Ectodermal cell (in vitro differentiated cells): ENCODE measurements around the gene MLEC.

ENCODE experiments used
- H3K27ac ChIP-seq: 2 replicates; pipeline ENCODE4 v1.7.0; 2013; ENCODE audit warnings: mild to moderate bottlenecking, low read depth, low read length; ENCODE audit not compliant: insufficient read depth, poor library complexity, severe bottlenecking
- H3K27me3 ChIP-seq: 2 replicates; pipeline ENCODE4 v1.7.0; 2013; ENCODE audit warnings: mild to moderate bottlenecking, low read length; ENCODE audit not compliant: insufficient read depth, control insufficient read depth, poor library complexity, severe bottlenecking
- H3K36me3 ChIP-seq: one replicate; pipeline ENCODE4 v1.7.0; 2013; ENCODE audit warnings: low read length; ENCODE audit not compliant: control insufficient read depth, insufficient read depth
- H3K4me1 ChIP-seq: one replicate; pipeline ENCODE4 v1.7.0; 2013; ENCODE audit warnings: low read length; ENCODE audit not compliant: control insufficient read depth, insufficient read depth
- H3K4me3 ChIP-seq: 2 replicates; pipeline ENCODE4 v1.7.0; 2013; ENCODE audit warnings: low read depth, low read length, control low read depth; ENCODE audit not compliant: insufficient read depth
- H3K9me3 ChIP-seq: 2 replicates; pipeline ENCODE4 v1.7.0; 2013; ENCODE audit warnings: mild to moderate bottlenecking, low read length, moderate library complexity; ENCODE audit not compliant: control insufficient read depth
- WGBS, 2 experiments: methylation state at CpG; one replicate each; pipeline ENCODE4 v1.1.7; 2013; ENCODE audit warnings: missing lambda C conversion rate in 2 of 2; 5-methylcytosine and 5-hydroxymethylcytosine counted together

MLEC gene

DNA sequence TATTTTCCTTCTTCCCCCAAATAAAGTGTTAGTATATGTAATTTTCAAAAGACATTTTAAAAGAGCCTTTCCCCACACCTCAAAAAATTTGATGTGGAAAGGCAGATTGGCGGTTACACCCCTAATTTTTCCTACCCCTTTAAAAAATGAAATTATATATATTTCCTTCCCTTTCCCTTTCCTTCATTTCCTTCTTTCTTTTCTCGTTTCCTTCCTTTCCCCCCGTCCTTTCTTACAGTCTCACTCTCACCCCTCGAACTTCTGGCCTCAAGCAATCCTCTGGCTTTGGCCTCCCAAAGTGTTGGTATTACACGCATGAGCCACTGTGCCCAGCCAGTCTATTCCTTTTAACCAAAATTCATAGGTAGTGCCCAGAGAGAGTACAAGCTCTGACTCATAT is 19.1 kb downstream of the MLEC start:
- no peak overlapping the region for H3K4me3 ChIP-seq
- no peaks in the 10 kb centered on the region for H3K9me3 ChIP-seq
- H3K27ac ChIP-seq: no peak overlapping the region
- 71 to 72% methylated on average over 5 of the region's 5 CpGs for WGBS, 2 experiments
- no peaks in the 10 kb centered on the region for H3K4me1 ChIP-seq
- no peaks in the 10 kb centered on the region for H3K36me3 ChIP-seq
- H3K27me3 ChIP-seq: no peaks in the 10 kb centered on the region

GRCh38 chr12:120708651-120709050 is 21.7 kb downstream of the MLEC start:
- Histone ChIP-seq H3K4me3 (no peak overlapping the region), H3K27me3 (no peaks in the 10 kb centered on the region), H3K36me3 (peaks cover 6% of the 10 kb centered on the region), H3K9me3 (no peaks in the 10 kb centered on the region), H3K27ac (no peak overlapping the region), H3K4me1 (peaks cover 10% of the 10 kb centered on the region)
- WGBS, 2 experiments: 91 to 93% methylated on average over 4 of the region's 4 CpGs

- peak within 1 kb of the TSS; percentile 13 for H3K27ac ChIP-seq
- H3K4me1 ChIP-seq: peaks cover 10% of the 10 kb centered on the region
- H3K9me3 ChIP-seq: no peaks in the 10 kb centered on the region
- WGBS, 2 experiments: 1 to 2% methylated on average over 75 to 76 of the region's 76 CpGs
- peaks cover 6% of the 10 kb centered on the region for H3K36me3 ChIP-seq
- peak within 1 kb of the TSS; percentile 83 for H3K4me3 ChIP-seq
- no peaks in the 10 kb centered on the region for H3K27me3 ChIP-seq
Measured at GRCh38 chr12:120710031-120710804, 23.3 kb downstream of the MLEC start, which contains the start of gene UNC119B. UNC119B (plus strand) TSS chr12:120710458; CDS start chr12:120710475, 17 bp downstream.

- Histone ChIP-seq H3K4me3 (peak overlapping the region; percentile 83), H3K4me1 (peaks cover 10% of the 10 kb centered on the region), H3K9me3 (no peaks in the 10 kb centered on the region), H3K27ac (no peak overlapping the region), H3K36me3 (peaks cover 9% of the 10 kb centered on the region), H3K27me3 (no peaks in the 10 kb centered on the region)
- 0% methylated on average over 31 of the region's 31 CpGs for WGBS, 2 experiments
Measured at GRCh38 chr12:120710805-120711296, 23.9 kb downstream of the MLEC start.

- Histone ChIP-seq H3K27ac (no peak overlapping the region), H3K36me3 (peaks cover 14% of the 10 kb centered on the region), H3K4me3 (peak overlapping the region; percentile 83), H3K27me3 (no peaks in the 10 kb centered on the region), H3K4me1 (peaks cover 10% of the 10 kb centered on the region), H3K9me3 (no peaks in the 10 kb centered on the region)
- WGBS, 2 experiments: 29 to 34% methylated on average over 6 of the region's 6 CpGs
Measured at GRCh38 chr12:120711411-120711810, 24.5 kb downstream of the MLEC start.

DNA sequence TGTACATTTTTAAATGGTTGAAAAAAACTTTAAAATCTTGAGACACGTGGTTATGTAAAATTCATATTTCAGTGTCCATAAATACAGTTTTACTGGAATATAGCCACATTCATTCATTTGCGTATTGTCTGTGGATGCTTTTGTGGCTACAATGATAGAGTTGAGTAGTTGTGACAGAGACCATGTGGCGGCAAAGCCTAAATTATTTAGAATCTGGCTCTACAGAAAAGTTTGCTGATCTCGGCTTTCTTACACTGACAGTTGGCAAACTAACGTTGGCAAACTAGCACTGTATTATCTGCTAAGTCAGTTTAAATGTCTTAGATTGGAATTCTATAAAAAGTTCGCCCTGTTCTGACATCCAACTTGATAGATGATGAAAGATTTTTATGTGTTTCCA is 25.7 kb downstream of the MLEC start:
- WGBS, 2 experiments: 96 to 97% methylated on average over 5 of the region's 6 CpGs
- Histone ChIP-seq H3K4me3 (no peak overlapping the region), H3K4me1 (peaks cover 10% of the 10 kb centered on the region), H3K36me3 (peaks cover 23% of the 10 kb centered on the region), H3K9me3 (no peaks in the 10 kb centered on the region), H3K27me3 (no peaks in the 10 kb centered on the region), H3K27ac (no peak overlapping the region)

DNA sequence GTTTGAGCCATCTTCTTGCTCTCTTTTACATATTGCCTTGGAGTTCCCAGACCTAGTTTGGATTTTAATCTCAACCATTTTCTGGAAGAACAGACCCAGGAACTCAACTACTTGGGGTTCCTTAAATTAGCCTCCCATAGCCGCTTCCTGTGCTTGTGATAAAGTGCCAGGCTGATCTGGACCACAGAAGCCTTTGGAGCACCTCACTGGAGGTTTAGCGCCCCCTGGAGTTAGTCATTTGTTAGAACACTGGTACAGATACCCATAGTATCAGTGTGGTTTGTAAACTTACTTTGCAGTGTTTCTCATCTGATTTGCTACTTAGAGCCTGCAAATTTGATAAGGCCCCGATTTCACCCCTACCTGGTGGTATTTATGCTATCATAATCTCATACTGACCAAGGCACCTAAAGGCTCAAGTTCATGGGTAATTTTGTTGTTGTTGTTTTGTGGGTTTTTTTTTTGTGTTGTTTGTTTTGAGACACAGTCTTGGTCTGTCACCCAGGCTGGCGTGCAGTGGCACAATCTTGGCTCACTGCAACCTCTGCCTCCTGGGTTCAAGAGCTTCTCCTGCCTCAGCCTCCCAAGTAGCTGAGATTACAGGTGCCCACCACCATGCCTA is 27.0 kb downstream of the MLEC start:
- Histone ChIP-seq H3K27ac (no peak overlapping the region), H3K4me3 (no peak overlapping the region), H3K27me3 (no peaks in the 10 kb centered on the region), H3K4me1 (peaks cover 10% of the 10 kb centered on the region), H3K9me3 (no peaks in the 10 kb centered on the region), H3K36me3 (peaks cover 33% of the 10 kb centered on the region)
- WGBS, 2 experiments: 51 to 62% methylated on average over 4 of the region's 4 CpGs

- no peak overlapping the region for H3K4me3 ChIP-seq
- WGBS, 2 experiments: 93 to 94% methylated on average over 9 of the region's 9 CpGs
- no peak overlapping the region for H3K27ac ChIP-seq
- H3K4me1 ChIP-seq: no peaks in the 10 kb centered on the region
- no peaks in the 10 kb centered on the region for H3K9me3 ChIP-seq
- no peaks in the 10 kb centered on the region for H3K27me3 ChIP-seq
- peaks cover 63% of the 10 kb centered on the region for H3K36me3 ChIP-seq
Measured at GRCh38 chr12:120718055-120718454, 31.1 kb downstream of the MLEC start.

GRCh38 chr12:120719072-120719471 is 32.1 kb downstream of the MLEC start:
- 96 to 98% methylated on average over 2 of the region's 2 CpGs for WGBS, 2 experiments
- Histone ChIP-seq H3K36me3 (peaks cover 60% of the 10 kb centered on the region), H3K4me1 (no peaks in the 10 kb centered on the region), H3K4me3 (no peak overlapping the region), H3K27me3 (no peaks in the 10 kb centered on the region), H3K27ac (no peak overlapping the region), H3K9me3 (no peaks in the 10 kb centered on the region)

GRCh38 chr12:120719496-120720233 is 32.7 kb downstream of the MLEC start:
- H3K9me3 ChIP-seq: no peaks in the 10 kb centered on the region
- WGBS, 2 experiments: 94 to 96% methylated on average over 11 of the region's 11 CpGs
- peaks cover 60% of the 10 kb centered on the region for H3K36me3 ChIP-seq
- H3K4me1 ChIP-seq: no peaks in the 10 kb centered on the region
- no peaks in the 10 kb centered on the region for H3K27me3 ChIP-seq
- no peak overlapping the region for H3K4me3 ChIP-seq
- H3K27ac ChIP-seq: no peak overlapping the region
